ENCODE results near the gene JUP. TPM values are rescaled to one million over a fixed set of nuclear protein-coding genes. Genes with fewer than 3 reads are reported as not detected.

Gene JUP
- total and polyA plus RNA-seq, 4 donors = 39.1 to 56.0 (median 44.2) TPM

GRCh38 chr17:41737680-41738023 lies 48.9 kb downstream of the JUP start:
- no peak overlapping the region for H3K9ac ChIP-seq (ENCODE audit: low read depth in 1 of 2, low read length in 2 of 2)
- no peak overlapping the region for H3K4me3 ChIP-seq (ENCODE audit: low read depth in 1 of 3, low read length in 3 of 3)
- H3K36me3 ChIP-seq (ENCODE audit: control insufficient read depth in 4 of 4, insufficient read depth in 3 of 4, low read depth in 1 of 4, low read length in 3 of 4) = no peaks in the 10 kb centered on the region
- peaks cover 0 to 5% (median 0%) of the 10 kb centered on the region in 4 donors for H3K27me3 ChIP-seq (ENCODE audit: control insufficient read depth in 4 of 4, insufficient read depth in 4 of 4, low read length in 3 of 4)
- no peak for TF ChIP-seq TAF1 (conservative IDR thresholded peaks at IDR 0.05)
- TF ChIP-seq ZBTB33 (IDR thresholded peaks at IDR 0.05) = no peak
- TF ChIP-seq MAX (IDR thresholded peaks at IDR 0.05) = no peak
- no peak for TF ChIP-seq ATF3 (IDR thresholded peaks at IDR 0.05)
- no peak for TF ChIP-seq RAD21 (IDR thresholded peaks at IDR 0.05)
- TF ChIP-seq CTCF (IDR thresholded peaks at IDR 0.05; ENCODE audit: low read depth, low read length, missing input control) = no peak
- no peak for TF ChIP-seq FOXA2 (IDR thresholded peaks at IDR 0.05)
- no peak for TF ChIP-seq JUND (IDR thresholded peaks at IDR 0.05)
- TF ChIP-seq REST (IDR thresholded peaks at IDR 0.05) = no peak
- no peak for TF ChIP-seq SP1 (IDR thresholded peaks at IDR 0.05)
- TF ChIP-seq HNF4A (conservative IDR thresholded peaks at IDR 0.05) = no peak
- no peak for TF ChIP-seq FOXA1 (IDR thresholded peaks at IDR 0.05)
- H3K9me3 ChIP-seq (ENCODE audit: control insufficient read depth in 4 of 4, low read length in 3 of 4) = no peaks in the 10 kb centered on the region
- H3K4me1 ChIP-seq (ENCODE audit: control insufficient read depth in 4 of 4, insufficient read depth in 4 of 4, low read length in 3 of 4) = peaks cover 4 to 16% (median 9%) of the 10 kb centered on the region in 4 donors
- no peak overlapping the region for H3K27ac ChIP-seq (ENCODE audit: low read depth in 1 of 2, low read length in 2 of 2)
- 35% methylated on average over 5 of the region's 5 CpGs for WGBS
- DNase-seq (ENCODE audit: low spot score) = no peak

GRCh38 chr17:41736983-41737679 lies 49.4 kb downstream of the JUP start:
- 68% methylated on average over 17 of the region's 17 CpGs for WGBS
- no peaks in the 10 kb centered on the region for H3K9me3 ChIP-seq (ENCODE audit: control insufficient read depth in 4 of 4, low read length in 3 of 4)
- H3K27ac ChIP-seq (ENCODE audit: low read depth in 1 of 2, low read length in 2 of 2) = no peak overlapping the region
- H3K36me3 ChIP-seq (ENCODE audit: control insufficient read depth in 4 of 4, insufficient read depth in 3 of 4, low read depth in 1 of 4, low read length in 3 of 4) = no peaks in the 10 kb centered on the region
- H3K4me1 ChIP-seq (ENCODE audit: control insufficient read depth in 4 of 4, insufficient read depth in 4 of 4, low read length in 3 of 4) = peaks cover 4 to 16% (median 9%) of the 10 kb centered on the region in 4 donors
- H3K4me3 ChIP-seq (ENCODE audit: low read depth in 1 of 3, low read length in 3 of 3) = no peak overlapping the region
- peaks cover 0 to 5% (median 0%) of the 10 kb centered on the region in 4 donors for H3K27me3 ChIP-seq (ENCODE audit: control insufficient read depth in 4 of 4, insufficient read depth in 4 of 4, low read length in 3 of 4)
- H3K9ac ChIP-seq (ENCODE audit: low read depth in 1 of 2, low read length in 2 of 2) = no peak overlapping the region
- no peak for DNase-seq (ENCODE audit: low spot score)
- no peak for TF ChIP-seq REST (IDR thresholded peaks at IDR 0.05)
- no peak for TF ChIP-seq HNF4A (conservative IDR thresholded peaks at IDR 0.05)
- no peak for TF ChIP-seq CTCF (IDR thresholded peaks at IDR 0.05; ENCODE audit: low read depth, low read length, missing input control)
- TF ChIP-seq NR2F2 (IDR thresholded peaks at IDR 0.05) = no peak
- TF ChIP-seq JUND (IDR thresholded peaks at IDR 0.05) = no peak
- no peak for TF ChIP-seq RXRA (IDR thresholded peaks at IDR 0.05)
- TF ChIP-seq MAX (IDR thresholded peaks at IDR 0.05) = no peak
- TF ChIP-seq FOXA1 (IDR thresholded peaks at IDR 0.05) = no peak
